DOHH2 (cell line): Measurements from ENCODE around the gene AUTS2.

ENCODE experiments used
- H3F3A ChIP-seq: fragments of 200-600 bp; sonication (generic), shearing (Covaris generic); 2 replicates; pipeline ENCODE4 v1.6.0; 2016; ENCODE audit warnings: antibody characterized with exemption, mild to moderate bottlenecking; ENCODE audit not compliant: control insufficient read depth, insufficient read depth
- H3K27ac ChIP-seq: fragments of 200-600 bp; sonication (generic); 2 replicates; pipeline ENCODE4 v1.5.1; 2014; ENCODE audit warnings: low read depth, mild to moderate bottlenecking, low read length, moderate library complexity
- H3K27me3 ChIP-seq: fragments of 200-600 bp; sonication (generic); 2 replicates; pipeline ENCODE4 v1.6.1; 2014; ENCODE audit warnings: mild to moderate bottlenecking, low read length, mixed read lengths; ENCODE audit not compliant: control insufficient read depth
- H3K36me3 ChIP-seq: fragments of 200-600 bp; sonication (generic); 2 replicates; pipeline ENCODE4 v1.6.1; 2014; ENCODE audit warnings: mild to moderate bottlenecking, low read length, moderate library complexity, mixed read lengths; ENCODE audit not compliant: control insufficient read depth
- H3K4me1 ChIP-seq: fragments of 200-600 bp; sonication (generic); 2 replicates; pipeline ENCODE4 v1.6.1; 2014; ENCODE audit warnings: mild to moderate bottlenecking, low read length, mixed read lengths; ENCODE audit not compliant: control insufficient read depth
- H3K4me2 ChIP-seq: fragments of 200-600 bp; sonication (generic); 2 replicates; pipeline ENCODE4 v1.6.0; 2014; ENCODE audit warnings: mild to moderate bottlenecking, low read length, moderate library complexity
- H3K4me3 ChIP-seq: fragments of 200-600 bp; sonication (generic); 2 replicates; pipeline ENCODE4 v1.5.1; 2014; ENCODE audit warnings: mild to moderate bottlenecking, low read length, mixed read lengths
- H3K79me2 ChIP-seq: fragments of 200-600 bp; sonication (generic); 2 replicates; pipeline ENCODE4 v1.6.1; 2014; ENCODE audit warnings: mild to moderate bottlenecking, low read length, mixed read lengths; ENCODE audit not compliant: control insufficient read depth
- H3K9me2 ChIP-seq: fragments of 200-600 bp; sonication (generic); replicated peaks from 2 replicates; pipeline ENCODE4 v1.6.1; 2014; ENCODE audit warnings: mild to moderate bottlenecking, low read length, mixed read lengths; ENCODE audit not compliant: control insufficient read depth
- H3K9me3 ChIP-seq: fragments of 200-600 bp; sonication (generic); 2 replicates; pipeline ENCODE4 v1.6.1; 2014; ENCODE audit warnings: antibody characterized with exemption, low read length, mixed read lengths; ENCODE audit not compliant: control insufficient read depth, insufficient read depth
- H4K20me1 ChIP-seq: fragments of 200-600 bp; sonication (generic); 2 replicates; pipeline ENCODE4 v1.6.0; 2014; ENCODE audit warnings: low read depth, mild to moderate bottlenecking, antibody characterized with exemption, low read length, moderate library complexity; ENCODE audit not compliant: control insufficient read depth, insufficient read depth
- CTCF ChIP-seq: fragments of 200-600 bp; sonication (generic); IDR thresholded peaks from one replicate; pipeline ENCODE4 v1.5.1; 2014; ENCODE audit warnings: antibody characterized with exemption, mild to moderate bottlenecking, low read depth, low read length; ENCODE audit not compliant: poor library complexity, severe bottlenecking
- EZH2phosphoT487 ChIP-seq: fragments of 200-600 bp; sonication (generic); IDR thresholded peaks from 2 replicates; pipeline ENCODE4 v1.6.1; 2017; ENCODE audit warnings: borderline replicate concordance, mild to moderate bottlenecking, antibody characterized with exemption, low read length, moderate library complexity, mixed read lengths

AUTS2 gene

GRCh38 chr7:70590126-70590854, 992.0 kb downstream of the AUTS2 start:
- Histone ChIP-seq H4K20me1 (no peaks in the 10 kb centered on the region), H3K27me3 (peaks cover under 1% of the 10 kb centered on the region)

GRCh38 chr7:70591643-70592042, 993.4 kb downstream of the AUTS2 start:
- Histone ChIP-seq H3K36me3 (no peaks in the 10 kb centered on the region), H3K9me2 (no peaks in the 10 kb centered on the region), H3K9me3 (no peaks in the 10 kb centered on the region), H3K4me3 (no peak overlapping the region), H3K27me3 (peaks cover 13% of the 10 kb centered on the region), H3K4me1 (no peaks in the 10 kb centered on the region), H3K4me2 (no peak overlapping the region), H3K79me2 (no peaks in the 10 kb centered on the region), H4K20me1 (no peaks in the 10 kb centered on the region), H3K27ac (no peak overlapping the region), H3F3A (no peaks in the 10 kb centered on the region)
- TF ChIP-seq EZH2phosphoT487 (no peak), CTCF (no peak)

More at GRCh38 chr7:70590126-70590854, 992.0 kb downstream of the AUTS2 start:
- Histone ChIP-seq H3K9me2 (no peaks in the 10 kb centered on the region), H3K9me3 (no peaks in the 10 kb centered on the region), H3F3A (no peaks in the 10 kb centered on the region), H3K36me3 (no peaks in the 10 kb centered on the region), H3K4me2 (no peak overlapping the region), H3K4me3 (no peak overlapping the region), H3K4me1 (no peaks in the 10 kb centered on the region), H3K79me2 (no peaks in the 10 kb centered on the region), H3K27ac (no peak overlapping the region)
- TF ChIP-seq CTCF, result no peak
- no peak for TF ChIP-seq EZH2phosphoT487

GRCh38 chr7:70592171-70592570, 993.9 kb downstream of the AUTS2 start:
- TF ChIP-seq CTCF, result no peak
- no peak for TF ChIP-seq EZH2phosphoT487
- Histone ChIP-seq H3K9me3 (no peaks in the 10 kb centered on the region), H3K79me2 (no peaks in the 10 kb centered on the region), H3K4me3 (no peak overlapping the region), H3K36me3 (no peaks in the 10 kb centered on the region), H3F3A (no peaks in the 10 kb centered on the region), H4K20me1 (no peaks in the 10 kb centered on the region), H3K27ac (no peak overlapping the region), H3K9me2 (no peaks in the 10 kb centered on the region), H3K4me2 (no peak overlapping the region), H3K27me3 (peaks cover 14% of the 10 kb centered on the region), H3K4me1 (no peaks in the 10 kb centered on the region)
